Suppressor macrophage treated with lipopolysaccharide for 1 hour (primary cell): ENCODE data around the gene CERT1.
"Not testable (repeated sequence)": the region's sequence is repeated elsewhere in the genome, so short reads cannot be mapped to it uniquely, and the experiment has no call there.

ENCODE experiments used
- DNase-seq, 3 donors: peaks; one replicate each; pipeline ENCODE4 v3.0.0-alpha.2; 2020 to 2022

CERT1 gene

GRCh38 chr5:75523275-75523674 lies 11.8 kb upstream of the CERT1 start:
- no peak for DNase-seq

- no peak for DNase-seq
Measured at GRCh38 chr5:75522542-75522941, 11.1 kb upstream of the CERT1 start.

DNA sequence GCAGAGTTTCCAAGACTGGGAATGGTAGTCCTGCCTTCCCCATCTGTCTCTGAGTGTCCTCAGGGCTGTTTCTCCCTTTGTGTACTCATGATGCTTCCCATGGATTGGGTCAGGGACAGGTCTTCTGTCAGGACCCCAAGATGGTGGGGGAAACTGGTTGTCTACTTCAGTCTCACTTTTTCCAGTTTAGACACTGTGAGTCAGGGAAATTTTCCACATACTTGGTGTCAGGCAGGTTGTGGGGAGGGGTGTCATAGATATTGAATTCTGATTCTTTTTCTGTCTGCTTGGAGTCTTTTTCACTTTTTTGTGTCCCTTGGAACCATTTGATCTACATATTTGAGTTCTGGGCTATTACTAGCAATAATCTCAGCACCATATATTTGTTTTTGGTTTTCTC lies 10.6 kb upstream of the CERT1 start:
- no peak for DNase-seq

GRCh38 chr5:75521195-75521594 lies 9.8 kb upstream of the CERT1 start:
- DNase-seq = no peak

- no peak for DNase-seq
Measured at GRCh38 chr5:75519761-75520160, 8.3 kb upstream of the CERT1 start.

- no peak for DNase-seq
Measured at GRCh38 chr5:75514323-75514722, 2.9 kb upstream of the CERT1 start.

GRCh38 chr5:75513841-75514240 lies 2.4 kb upstream of the CERT1 start:
- no peak for DNase-seq

GRCh38 chr5:75512383-75513074 lies 1.1 kb upstream of the CERT1 start:
- peak in 2 of 3 donors; percentile 13 to 33 for DNase-seq

DNA sequence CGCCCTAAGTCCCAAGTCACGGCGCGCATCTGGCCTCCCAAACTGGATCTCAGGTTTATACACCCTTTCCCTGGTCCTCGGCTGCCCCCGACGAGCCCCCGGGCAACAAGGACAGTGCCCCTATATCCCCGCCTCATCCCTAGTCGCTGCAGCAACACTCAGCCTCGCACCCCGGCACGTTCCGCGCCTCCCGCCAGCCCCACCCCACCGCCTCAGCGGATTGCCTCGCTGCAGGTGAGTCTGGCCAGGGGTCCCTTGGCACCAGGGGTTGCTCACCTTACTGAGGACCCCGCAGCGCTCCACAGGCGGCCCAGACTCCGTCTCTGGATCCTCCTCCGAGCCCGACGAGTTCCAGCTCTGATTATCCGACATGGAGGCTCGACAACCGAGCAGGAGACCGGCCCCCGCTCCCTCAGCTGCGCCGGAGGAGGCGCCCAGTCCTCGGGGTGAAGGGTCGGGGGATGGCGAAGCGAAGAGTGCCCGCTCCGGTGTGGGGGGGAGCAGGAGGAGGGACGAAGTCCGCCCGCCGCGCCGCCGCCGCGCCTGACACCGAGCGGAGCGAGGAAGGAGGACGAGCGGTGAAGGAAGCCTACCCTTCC lies 494 bp downstream of the CERT1 start:
- peak; percentile 52 to 78 (median 53) for DNase-seq

DNA sequence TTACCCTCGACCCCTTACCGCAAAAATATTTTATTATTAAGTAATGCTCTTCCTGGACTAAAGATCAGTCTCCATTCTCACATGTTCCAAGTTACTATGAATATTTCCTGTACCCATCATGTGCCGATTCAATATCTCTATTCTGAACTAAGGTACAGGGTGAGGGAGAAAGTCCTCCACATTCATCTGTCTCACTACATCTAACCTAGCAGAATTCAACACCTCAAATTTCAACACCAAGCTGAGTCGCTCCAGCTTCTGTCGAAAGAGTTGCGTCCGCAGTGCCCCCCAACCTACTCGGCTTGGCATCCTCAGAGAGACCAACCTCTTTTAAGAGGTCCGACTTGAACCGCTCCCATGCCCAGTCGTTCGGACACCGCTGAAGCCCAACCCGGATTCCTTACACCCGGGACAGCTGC lies 1.0 kb downstream of the CERT1 start:
- peak in 2 of 3 donors; percentile 31 to 32 for DNase-seq

- peak; percentile 81 to 87 (median 83) for DNase-seq
Measured at GRCh38 chr5:75509956-75510355, 1.5 kb downstream of the CERT1 start.

DNA sequence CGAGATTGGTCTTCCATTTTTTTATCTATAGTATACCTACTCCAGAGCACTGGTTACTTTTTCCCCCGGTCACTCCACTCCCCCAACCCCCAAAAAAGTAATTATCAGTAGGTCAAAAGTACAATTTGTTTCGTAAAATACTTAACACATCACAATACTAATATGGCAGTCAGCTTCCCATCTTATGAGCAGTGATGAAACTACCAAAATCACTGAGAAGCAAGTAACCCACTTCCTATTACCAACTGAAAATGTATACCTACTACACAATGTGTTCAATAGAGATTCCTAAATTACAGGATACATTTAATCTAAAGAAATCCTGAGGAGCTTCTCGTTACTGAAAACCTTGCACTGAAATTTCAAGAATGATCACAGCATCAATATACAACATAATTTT lies 1.9 kb downstream of the CERT1 start:
- peak; percentile 27 to 69 (median 63) for DNase-seq

- DNase-seq = no peak
Measured at GRCh38 chr5:75507841-75508240, 3.6 kb downstream of the CERT1 start.

DNA sequence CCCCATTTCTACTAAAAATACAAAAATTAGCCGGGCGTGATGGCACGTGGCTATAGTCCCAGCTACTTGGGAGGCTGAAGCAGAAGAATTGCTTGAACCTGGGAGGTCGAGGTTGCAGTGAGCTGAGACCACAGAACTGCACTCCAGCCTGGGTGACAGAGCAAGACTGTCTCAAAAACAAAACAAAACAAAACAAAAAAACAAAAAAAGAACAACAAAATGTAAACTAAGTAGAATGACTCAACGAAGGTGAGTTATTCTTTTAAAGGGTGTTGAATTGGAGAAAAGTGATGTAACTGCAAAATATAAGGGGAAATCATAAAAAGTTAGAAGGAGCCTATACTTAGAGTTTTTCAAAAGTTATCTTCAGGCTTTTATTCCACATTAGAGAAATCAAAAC lies 6.3 kb downstream of the CERT1 start:
- DNase-seq = not testable (repeated sequence)

DNA sequence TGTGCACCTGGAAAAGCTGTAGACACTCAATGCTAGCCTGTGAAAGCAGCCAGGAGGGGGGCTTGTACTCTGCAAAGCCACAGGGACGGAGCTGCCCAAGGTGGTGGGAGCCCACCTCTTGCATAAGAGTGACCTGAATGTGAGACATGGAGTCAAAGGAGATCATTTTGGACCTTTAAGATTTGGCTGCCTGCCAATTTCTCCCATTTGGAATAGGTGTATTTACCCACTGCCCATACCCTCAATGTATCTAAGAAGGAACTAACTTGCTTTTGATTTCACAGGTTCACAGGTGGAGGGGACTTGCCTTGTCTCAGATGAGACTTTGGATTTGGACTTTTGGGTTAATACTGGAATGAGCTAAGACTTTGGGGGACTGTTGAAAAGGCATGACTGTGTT lies 12.6 kb downstream of the CERT1 start:
- not testable (repeated sequence) for DNase-seq

DNA sequence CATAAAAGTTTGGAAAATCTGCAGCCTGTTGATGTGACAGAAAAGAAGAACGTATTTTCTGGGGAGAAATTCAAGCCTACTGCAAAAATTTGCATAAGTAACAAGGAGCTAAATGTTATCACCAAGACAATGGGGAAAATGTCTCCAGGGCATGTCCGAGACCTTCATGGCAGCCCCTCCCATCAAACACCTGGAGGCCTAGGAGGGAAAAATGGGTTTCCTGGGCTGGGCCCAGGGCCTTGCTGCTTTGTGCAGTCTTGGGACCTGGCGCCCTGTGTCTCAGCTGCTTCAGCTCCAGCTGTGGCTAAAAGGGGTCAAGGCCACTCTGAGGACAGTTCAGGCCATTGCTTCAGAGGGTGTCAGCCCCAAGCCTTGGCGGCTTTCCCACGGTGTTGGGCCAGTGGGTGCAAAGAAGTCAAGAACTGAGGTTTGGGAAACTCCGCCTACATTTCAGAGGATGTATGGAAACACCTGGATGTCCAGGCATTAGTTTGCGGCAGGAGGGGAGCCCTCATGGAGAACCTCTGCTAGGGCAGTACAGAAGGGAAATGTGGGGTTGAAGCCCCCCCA lies 13.1 kb downstream of the CERT1 start:
- no peak for DNase-seq

GRCh38 chr5:75496026-75496425 lies 15.4 kb downstream of the CERT1 start:
- no peak for DNase-seq

GRCh38 chr5:75491621-75492020 lies 19.8 kb downstream of the CERT1 start:
- DNase-seq = no peak

GRCh38 chr5:75489847-75490246 lies 21.6 kb downstream of the CERT1 start:
- DNase-seq = not testable (repeated sequence)

- DNase-seq = no peak
Measured at GRCh38 chr5:75484605-75485004, 26.8 kb downstream of the CERT1 start.

DNA sequence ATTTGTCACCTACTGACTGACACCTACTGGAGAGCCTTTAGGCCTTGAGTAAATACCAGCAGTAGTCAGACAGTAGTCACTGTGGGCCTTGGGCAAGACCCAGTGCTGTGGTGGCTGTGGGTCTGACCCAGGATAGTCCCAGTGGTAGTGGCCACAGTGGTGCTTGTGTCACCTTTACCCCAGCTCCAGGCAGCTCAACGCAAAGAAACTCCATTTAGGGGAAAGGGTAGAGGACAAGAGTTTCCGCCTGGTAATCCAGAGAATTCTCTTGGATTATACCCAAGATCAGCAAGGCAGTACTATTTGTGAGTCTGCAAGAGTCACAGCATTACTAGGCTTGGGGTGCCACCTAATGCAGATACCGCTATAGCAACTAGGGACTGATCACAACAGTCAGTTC lies 28.9 kb downstream of the CERT1 start:
- no peak for DNase-seq

- no peak for DNase-seq
Measured at GRCh38 chr5:75481024-75481423, 30.4 kb downstream of the CERT1 start.

DNA sequence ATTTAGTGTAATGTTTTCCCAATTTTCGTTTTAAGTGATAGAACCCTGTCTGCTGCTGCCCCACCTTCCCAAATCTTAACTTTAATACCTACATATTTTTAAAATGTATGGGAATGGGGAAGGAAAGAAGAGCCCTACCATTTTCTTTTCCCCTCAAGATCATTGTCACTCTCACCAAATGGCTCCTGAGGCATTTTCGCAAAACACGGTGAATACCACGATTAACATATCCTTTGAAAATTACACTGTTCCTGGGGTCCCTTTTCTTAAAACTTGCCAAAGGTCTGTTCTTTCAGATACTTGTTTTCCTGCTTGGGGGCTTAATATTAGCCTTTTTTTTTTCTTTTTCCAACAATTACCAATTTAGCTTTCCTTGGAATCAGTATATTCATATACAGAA lies 36.1 kb downstream of the CERT1 start:
- no peak for DNase-seq

- no peak for DNase-seq
Measured at GRCh38 chr5:75473463-75473862, 38.0 kb downstream of the CERT1 start.

DNA sequence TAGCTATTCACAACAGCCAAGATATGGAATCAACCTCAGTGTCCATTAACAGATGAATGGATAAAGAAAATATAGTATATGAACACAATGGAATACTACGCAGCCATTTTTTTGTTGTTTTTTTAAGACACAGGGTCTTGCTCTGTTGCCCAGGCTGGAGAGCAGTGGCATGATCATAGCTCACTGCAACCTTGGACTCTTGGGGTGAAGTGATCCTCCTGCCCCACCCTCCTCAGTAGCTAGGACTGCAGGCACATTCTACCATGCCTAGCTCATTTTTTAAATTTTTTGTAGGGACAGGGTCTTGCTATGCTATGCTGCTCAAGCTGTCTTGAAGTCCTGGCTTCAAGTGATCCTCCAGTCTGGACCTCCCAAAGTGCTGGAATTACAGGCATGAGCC lies 38.5 kb downstream of the CERT1 start:
- DNase-seq = no peak
